ENCODE measurements around the gene CABLES1. TPM values are rescaled to one million over a fixed set of nuclear protein-coding genes. Genes with fewer than 3 reads are reported as not detected.
A peak's percentile ranks its signal among the peaks of the same experiment; 100 is the strongest.
"Not testable (repeated sequence)": the region's sequence is repeated elsewhere in the genome, so short reads cannot be mapped to it uniquely, and the experiment has no call there.

CABLES1 gene
- total RNA-seq, 1 experiment from 2014 or later: 66.4 TPM

DNA sequence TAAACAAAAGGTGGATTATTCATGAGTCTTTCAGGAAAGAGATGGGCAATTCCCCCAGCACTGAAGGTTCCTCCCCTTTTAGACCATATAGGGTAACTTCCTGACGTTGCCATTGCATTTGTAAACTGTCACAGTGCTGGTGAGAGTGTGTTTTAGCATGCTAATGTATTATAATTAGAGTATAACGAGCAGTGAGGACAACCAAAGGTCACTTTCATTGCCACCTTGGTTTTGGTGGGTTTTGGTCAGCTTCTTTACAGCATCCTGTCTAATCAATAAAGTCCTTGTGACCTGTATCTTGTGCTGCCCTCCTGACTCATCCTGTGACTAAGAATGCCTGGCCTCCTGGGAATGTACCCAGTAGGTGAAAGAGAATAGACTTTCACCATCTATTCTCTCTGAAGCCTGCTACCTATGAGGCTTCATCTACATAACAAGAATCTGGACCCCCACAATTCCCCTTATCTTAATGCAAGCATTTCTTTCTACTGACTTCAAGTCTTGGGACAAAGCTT lies 148.7 kb downstream of the CABLES1 start:
- peaks cover 44% of the 10 kb centered on the region for H3K4me1 ChIP-seq (ENCODE audit: control insufficient read depth, insufficient read depth, low read length)
- H3K9me3 ChIP-seq (ENCODE audit: control insufficient read depth, insufficient read depth, low read depth, low read length): no peaks in the 10 kb centered on the region
- H3K4me3 ChIP-seq (ENCODE audit: low read depth in 2 of 2, low read length in 2 of 2): no peak overlapping the region
- no TSS peak for BruUV-seq (replicated peaks)
- in situ Hi-C loops (cut with HindIII; ENCODE audit: low pct_unique_long_range_greater_than_20kb, low sequenced_read_pairs): no loop called here
- no peaks in the 10 kb centered on the region for H3K36me3 ChIP-seq (ENCODE audit: control insufficient read depth, insufficient read depth, low read length)
- CTCF ChIA-PET: no interaction called here
- peak; percentile 84 for ATAC-seq
- DNase-seq (ENCODE audit: low read depth, low spot score): peak; percentile 78
- POLR2A ChIA-PET: no interaction called here
- TF ChIP-seq, protein P1, sequence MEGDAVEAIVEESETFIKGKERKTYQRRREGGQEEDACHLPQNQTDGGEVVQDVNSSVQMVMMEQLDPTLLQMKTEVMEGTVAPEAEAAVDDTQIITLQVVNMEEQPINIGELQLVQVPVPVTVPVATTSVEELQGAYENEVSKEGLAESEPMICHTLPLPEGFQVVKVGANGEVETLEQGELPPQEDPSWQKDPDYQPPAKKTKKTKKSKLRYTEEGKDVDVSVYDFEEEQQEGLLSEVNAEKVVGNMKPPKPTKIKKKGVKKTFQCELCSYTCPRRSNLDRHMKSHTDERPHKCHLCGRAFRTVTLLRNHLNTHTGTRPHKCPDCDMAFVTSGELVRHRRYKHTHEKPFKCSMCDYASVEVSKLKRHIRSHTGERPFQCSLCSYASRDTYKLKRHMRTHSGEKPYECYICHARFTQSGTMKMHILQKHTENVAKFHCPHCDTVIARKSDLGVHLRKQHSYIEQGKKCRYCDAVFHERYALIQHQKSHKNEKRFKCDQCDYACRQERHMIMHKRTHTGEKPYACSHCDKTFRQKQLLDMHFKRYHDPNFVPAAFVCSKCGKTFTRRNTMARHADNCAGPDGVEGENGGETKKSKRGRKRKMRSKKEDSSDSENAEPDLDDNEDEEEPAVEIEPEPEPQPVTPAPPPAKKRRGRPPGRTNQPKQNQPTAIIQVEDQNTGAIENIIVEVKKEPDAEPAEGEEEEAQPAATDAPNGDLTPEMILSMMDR (IDR thresholded peaks at IDR 0.05): no peak
- peak; percentile 33; the same call in 1 of the 2 replicates for TF ChIP-seq POLR2AphosphoS5 (IDR thresholded peaks at IDR 0.05; ENCODE audit: low read depth, low read length)
- intact Hi-C loops (cut with micrococcal nuclease; ENCODE audit: unreplicated experiment): no loop called here
- no peaks in the 10 kb centered on the region for H3K27me3 ChIP-seq (ENCODE audit: control insufficient read depth, insufficient read depth, low read length)
- peak overlapping the region; percentile 81 for H3K27ac ChIP-seq (ENCODE audit: low read length)

DNA sequence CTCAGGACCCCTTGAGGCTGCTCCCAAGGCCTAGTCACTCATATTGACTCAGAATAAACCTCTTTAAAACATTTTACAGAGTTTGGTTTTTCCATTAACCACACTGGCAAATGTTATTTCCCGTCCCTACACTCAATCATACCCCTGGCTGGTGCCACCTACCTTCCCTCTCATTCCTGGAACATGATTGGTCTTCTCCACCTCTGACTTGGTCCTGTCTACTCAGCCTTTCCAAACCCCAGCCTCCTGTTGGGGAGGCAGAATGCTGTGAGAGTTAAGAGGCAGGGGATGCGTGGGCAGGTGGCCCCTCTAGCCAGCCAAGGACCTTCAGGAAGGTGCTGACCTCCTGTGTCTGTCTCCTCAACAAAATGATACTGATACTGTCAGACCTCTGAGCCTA lies 149.3 kb downstream of the CABLES1 start:
- Histone ChIP-seq H3K27ac (ENCODE audit: low read length) (peak overlapping the region; percentile 81), H3K9me3 (ENCODE audit: control insufficient read depth, insufficient read depth, low read depth, low read length) (no peaks in the 10 kb centered on the region), H3K36me3 (ENCODE audit: control insufficient read depth, insufficient read depth, low read length) (no peaks in the 10 kb centered on the region), H3K4me1 (ENCODE audit: control insufficient read depth, insufficient read depth, low read length) (peaks cover 44% of the 10 kb centered on the region), H3K4me3 (ENCODE audit: low read depth in 2 of 2, low read length in 2 of 2) (no peak overlapping the region), H3K27me3 (ENCODE audit: control insufficient read depth, insufficient read depth, low read length) (no peaks in the 10 kb centered on the region)
- no TSS peak for BruUV-seq (replicated peaks)
- DNase-seq (ENCODE audit: low read depth, low spot score) (no peak), ATAC-seq (no peak)
- intact Hi-C loops (cut with micrococcal nuclease; ENCODE audit: unreplicated experiment): no loop called here
- ChIA-PET POLR2A (no interaction called here), CTCF (no interaction called here)
- TF ChIP-seq POLR2AphosphoS5 (IDR thresholded peaks at IDR 0.05; ENCODE audit: low read depth, low read length) (no peak), SIN3A (IDR thresholded peaks at IDR 0.05; ENCODE audit: borderline replicate concordance, insufficient read depth, low read depth, low read length) (no peak), TCF7L2 (IDR thresholded peaks at IDR 0.05; ENCODE audit: low read depth, low read length) (no peak)
- TF ChIP-seq, protein P1 (IDR thresholded peaks at IDR 0.05): no peak
- TF ChIP-seq, protein P2, sequence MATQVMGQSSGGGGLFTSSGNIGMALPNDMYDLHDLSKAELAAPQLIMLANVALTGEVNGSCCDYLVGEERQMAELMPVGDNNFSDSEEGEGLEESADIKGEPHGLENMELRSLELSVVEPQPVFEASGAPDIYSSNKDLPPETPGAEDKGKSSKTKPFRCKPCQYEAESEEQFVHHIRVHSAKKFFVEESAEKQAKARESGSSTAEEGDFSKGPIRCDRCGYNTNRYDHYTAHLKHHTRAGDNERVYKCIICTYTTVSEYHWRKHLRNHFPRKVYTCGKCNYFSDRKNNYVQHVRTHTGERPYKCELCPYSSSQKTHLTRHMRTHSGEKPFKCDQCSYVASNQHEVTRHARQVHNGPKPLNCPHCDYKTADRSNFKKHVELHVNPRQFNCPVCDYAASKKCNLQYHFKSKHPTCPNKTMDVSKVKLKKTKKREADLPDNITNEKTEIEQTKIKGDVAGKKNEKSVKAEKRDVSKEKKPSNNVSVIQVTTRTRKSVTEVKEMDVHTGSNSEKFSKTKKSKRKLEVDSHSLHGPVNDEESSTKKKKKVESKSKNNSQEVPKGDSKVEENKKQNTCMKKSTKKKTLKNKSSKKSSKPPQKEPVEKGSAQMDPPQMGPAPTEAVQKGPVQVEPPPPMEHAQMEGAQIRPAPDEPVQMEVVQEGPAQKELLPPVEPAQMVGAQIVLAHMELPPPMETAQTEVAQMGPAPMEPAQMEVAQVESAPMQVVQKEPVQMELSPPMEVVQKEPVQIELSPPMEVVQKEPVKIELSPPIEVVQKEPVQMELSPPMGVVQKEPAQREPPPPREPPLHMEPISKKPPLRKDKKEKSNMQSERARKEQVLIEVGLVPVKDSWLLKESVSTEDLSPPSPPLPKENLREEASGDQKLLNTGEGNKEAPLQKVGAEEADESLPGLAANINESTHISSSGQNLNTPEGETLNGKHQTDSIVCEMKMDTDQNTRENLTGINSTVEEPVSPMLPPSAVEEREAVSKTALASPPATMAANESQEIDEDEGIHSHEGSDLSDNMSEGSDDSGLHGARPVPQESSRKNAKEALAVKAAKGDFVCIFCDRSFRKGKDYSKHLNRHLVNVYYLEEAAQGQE (IDR thresholded peaks at IDR 0.05; ENCODE audit: insufficient read depth in 1 of 2, low read depth in 2 of 2, low read length in 1 of 2): no peak
- in situ Hi-C loops (cut with HindIII; ENCODE audit: low pct_unique_long_range_greater_than_20kb, low sequenced_read_pairs): no loop called here

DNA sequence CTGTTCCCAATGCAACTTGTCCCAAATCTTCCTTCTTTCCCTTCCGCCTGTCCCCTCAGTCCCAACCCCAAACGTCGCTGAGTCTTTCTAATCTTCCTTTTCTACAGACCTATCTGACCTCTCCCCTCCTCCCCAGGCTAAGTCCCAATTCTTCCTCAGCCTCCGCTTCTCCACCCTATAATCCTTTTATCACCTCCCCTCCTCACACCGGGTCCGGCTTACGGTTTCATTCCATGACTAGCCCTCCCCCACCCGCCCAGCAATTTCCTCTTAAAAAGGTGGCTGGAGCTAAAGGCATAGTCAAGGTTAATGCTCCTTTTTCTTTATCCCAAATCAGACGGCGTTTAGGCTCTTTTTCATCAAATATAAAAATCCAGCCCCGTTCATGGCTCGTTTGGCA lies 150.3 kb downstream of the CABLES1 start:
- intact Hi-C loops (cut with micrococcal nuclease; ENCODE audit: unreplicated experiment); CTCF ChIA-PET; BruUV-seq (replicated peaks); H3K36me3 ChIP-seq (ENCODE audit: control insufficient read depth, insufficient read depth, low read length); ATAC-seq; POLR2A ChIA-PET; DNase-seq (ENCODE audit: low read depth, low spot score); H3K27me3 ChIP-seq (ENCODE audit: control insufficient read depth, insufficient read depth, low read length); H3K9me3 ChIP-seq (ENCODE audit: control insufficient read depth, insufficient read depth, low read depth, low read length); in situ Hi-C loops (cut with HindIII; ENCODE audit: low pct_unique_long_range_greater_than_20kb, low sequenced_read_pairs); H3K4me3 ChIP-seq (ENCODE audit: low read depth in 2 of 2, low read length in 2 of 2): not testable (repeated sequence)
- Histone ChIP-seq H3K27ac (ENCODE audit: low read length) (peak overlapping the region; percentile 81; the same call in 1 of the 2 replicates), H3K4me1 (ENCODE audit: control insufficient read depth, insufficient read depth, low read length) (peaks cover 35% of the 10 kb centered on the region)

Measured in Panc1 (cell line).